Fibroblast of skin of left quadriceps (primary cell): Measurements from ENCODE around the gene MRPL53.
"Not testable (repeated sequence)": the region's sequence is repeated elsewhere in the genome, so short reads cannot be mapped to it uniquely, and the experiment has no call there.

Experiments
- DNase-seq, 2 experiments: peaks; one replicate each; pipeline ENCODE4 v3.0.0-alpha.2; 2013; ENCODE audit warnings: low read depth in 2 of 2

The MRPL53 gene

DNA sequence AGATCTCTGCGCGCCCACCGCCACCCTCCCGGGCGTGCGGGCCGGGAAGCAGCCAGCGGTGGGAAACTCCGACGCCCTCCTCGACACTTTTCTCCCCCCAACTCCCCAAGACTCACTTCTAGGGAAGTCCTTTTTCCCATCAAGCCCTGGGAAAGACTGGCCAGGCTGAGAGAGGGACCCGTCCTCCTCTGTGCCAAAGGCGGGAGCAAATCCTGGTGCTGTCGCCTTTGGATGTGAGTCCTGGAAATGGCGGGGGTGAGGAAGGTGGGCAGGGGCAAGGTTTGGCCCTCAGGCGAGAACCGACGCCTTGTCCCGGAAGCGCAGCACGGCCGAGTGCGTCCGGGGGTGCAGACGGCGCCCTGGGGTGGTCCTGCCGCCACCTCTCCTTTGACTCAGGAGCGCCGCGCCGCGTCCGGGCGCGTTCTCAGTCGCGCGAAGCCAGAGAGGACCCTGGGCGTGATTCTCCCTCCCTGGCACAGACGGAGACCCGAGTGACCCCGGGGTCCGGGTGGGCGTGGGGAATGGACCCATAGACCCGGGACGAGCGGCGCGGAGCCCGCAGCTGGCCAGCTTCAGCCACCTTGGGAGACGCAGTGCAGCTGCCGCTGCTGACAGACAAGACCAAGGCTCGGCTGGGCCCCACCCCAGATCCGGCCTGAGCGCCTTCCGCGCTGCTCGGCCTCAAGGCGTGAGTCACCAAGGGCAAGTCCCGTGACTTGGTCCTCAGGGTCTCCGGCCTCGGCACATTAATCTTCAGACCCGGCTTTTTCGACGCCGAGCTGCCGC is 30.4 kb upstream of the MRPL53 start:
- DNase-seq, result peak in 1 of 2 experiments; percentile 41

DNA sequence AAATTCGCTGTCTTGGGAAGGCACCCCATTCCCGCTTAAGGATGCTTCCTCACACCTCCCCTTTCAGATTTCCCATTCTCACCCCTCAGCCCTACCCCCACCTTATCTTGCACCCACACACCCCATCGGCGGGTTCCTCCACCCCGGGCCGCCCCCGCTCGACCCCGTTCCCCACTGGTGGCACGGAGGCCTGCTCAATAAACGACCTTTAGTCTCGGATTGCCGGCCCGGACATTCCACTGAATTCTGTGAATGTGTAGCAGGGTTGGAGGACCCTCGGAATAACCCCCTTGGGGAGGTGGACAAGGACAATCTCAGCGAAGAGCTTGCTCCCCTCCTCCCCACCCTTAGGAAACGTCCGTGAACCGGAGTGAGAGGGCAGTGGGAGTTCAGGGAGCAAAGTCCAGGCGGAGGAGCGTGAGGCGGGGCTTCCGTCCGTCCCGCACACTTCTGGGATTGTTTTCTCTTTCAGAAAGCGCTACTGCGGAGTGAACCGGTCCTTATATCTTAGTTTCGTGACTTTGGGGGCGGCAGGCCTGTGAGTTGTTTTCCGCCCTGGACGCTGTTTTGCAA is 29.8 kb upstream of the MRPL53 start:
- DNase-seq, result no peak

DNA sequence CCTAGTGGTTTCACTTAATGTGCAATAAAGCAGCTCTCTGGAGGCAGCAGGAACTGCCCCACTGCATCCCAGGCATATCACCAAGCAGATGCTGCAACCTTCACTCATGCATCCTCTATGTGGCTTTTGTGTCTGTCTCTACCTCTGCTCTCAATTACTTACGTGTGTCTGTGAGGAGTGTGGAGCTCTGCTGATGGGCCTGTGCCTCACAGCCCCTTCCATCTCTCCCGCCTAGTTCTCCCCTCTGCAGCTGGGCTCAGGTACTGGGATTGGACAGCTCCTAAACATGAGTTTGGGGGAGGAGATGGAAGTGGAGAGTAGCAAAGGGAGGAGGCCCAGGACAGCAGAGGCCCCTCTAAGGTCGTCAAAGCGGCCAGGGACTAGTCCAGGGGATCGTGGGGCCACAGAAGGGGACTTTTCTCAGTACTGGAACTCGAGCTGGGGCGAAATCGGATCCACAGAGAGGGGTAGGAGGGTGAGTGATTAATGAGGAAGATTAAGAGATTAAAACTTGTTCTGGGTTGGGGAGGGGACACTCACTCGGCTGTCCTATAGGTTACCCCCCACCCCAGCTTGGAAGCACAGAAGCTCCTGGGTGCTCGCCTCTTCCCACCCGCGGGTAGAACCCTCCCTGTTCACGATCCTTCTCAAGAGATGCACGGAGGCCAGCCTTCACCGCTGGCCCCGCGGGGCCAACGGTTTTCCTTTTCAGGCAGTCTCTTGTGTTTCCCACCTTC is 29.0 kb upstream of the MRPL53 start:
- DNase-seq, result no peak

DNA sequence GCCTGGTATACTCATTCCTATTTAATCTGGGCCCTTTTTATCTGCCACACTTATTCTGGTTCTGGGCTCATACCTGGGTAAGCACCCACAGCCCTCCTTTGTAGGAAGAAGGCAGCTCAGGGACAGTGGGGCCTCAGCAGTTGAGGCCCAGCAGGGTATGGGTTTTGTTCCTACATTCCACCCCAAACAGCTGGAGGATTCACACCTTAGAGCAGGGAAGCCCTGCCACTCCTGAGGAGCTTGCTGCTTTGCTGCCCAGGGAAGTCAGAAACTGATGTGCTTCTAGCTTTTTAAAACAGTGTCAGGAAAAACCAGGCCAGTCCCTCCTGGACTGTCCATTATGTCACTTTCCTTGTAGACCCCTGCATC is 28.1 kb upstream of the MRPL53 start:
- DNase-seq, result no peak

DNA sequence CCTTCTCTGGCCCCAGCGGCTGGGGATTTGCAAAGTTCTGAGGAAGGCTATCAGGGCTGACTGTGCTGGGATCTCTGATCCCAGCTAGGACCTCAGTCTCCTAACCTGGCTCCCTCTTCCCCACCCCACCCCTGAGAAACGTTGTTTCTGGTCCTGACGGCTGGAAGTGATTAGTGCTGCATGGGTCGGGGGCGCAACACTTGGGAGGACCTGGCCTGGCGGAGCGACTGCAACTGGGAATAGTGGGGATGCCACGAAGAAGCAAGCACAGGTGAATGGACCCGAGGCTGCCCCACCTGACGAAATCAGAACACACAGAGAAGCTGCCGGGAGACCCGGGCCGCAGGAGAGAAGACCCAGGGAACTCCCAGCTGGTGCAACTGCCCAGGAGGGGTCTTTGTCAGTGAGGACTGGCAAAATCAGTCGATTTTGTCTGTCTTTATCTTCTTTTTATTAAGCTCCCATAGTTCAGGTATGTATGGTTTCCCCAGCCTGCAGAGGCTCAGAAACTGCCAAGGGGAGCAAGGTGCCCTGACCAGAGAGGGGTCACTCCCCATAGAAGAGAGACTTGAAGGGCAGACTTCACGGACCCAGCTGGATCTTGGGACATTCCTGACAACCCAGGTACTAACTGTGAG is 27.6 kb upstream of the MRPL53 start:
- no peak for DNase-seq

DNA sequence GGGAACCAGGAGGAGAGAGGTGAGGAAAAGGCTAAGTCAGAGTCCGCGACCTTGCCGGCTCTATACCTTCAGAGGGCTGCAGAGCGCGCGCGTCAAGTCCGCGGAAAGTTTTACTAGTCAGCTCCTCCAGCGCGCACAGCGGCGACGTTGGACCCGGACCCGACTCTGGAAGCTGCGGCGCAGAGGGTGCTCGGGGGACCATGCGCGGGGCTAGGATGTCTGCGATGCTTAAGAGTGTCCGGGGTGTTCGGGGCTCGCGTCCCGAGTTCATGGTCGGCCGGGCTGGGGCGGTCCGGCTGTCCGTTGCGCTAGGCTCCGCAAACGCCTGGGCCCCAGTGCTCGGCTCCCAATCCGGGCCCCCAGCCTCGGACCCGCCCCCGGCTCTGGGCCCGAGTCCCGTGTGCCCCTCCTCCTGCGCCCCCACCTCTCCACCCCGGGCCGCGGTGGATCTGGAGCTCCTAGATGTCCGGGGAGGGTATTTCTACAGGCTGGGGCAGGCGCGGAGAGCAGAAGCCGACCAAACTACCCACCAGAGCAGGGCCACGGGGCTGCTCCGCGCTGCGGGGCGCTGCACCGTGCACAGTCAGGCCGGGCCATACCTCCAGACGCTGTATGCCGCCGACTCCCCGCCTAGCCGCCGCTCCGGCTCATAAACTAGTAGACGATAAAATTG is 26.9 kb upstream of the MRPL53 start, which contains the start of gene LBX2:
TSS of gene LBX2 (minus strand) at position 337 of the 673 bp plus-strand sequence. CDS start at position 271, 66 bp downstream.
- DNase-seq, result no peak

DNA sequence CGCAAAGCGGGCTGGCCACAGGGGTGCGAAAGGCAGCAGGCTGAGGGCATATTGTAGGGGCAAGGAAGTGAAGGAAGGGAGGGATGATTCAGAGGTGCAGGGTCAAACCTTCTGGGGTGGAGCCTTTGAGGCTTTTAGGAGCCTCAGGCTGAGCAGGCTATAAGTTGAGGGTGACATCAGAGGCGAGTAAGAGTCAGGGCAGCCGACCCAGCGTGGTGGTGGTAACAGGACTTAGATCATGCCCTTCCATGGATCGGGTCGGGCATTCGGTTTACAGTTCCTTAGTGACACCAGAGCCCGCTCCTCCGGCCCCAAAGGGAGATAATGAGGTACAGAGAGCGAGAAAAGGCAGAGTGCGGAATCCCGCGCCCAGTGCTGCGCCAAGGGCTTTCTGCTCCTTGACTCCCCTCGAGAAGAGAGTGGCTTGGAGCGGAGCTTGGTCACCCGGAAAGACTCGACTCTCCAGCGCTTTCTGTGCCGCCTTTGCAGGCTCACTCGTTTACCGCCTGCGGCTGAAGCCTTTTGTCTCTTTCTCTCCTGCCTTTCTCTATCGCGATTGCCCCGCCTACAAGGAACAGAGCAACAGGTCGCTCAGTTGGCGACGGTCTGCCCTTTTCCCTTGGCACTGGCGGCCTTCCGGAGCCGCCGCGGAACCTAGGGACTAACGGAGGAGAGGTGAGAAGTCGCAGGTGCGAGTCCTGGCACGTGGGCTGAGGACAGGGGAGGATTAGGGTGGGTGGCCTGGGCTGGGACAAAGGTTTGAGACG is 26.2 kb upstream of the MRPL53 start:
- DNase-seq, result no peak

DNA sequence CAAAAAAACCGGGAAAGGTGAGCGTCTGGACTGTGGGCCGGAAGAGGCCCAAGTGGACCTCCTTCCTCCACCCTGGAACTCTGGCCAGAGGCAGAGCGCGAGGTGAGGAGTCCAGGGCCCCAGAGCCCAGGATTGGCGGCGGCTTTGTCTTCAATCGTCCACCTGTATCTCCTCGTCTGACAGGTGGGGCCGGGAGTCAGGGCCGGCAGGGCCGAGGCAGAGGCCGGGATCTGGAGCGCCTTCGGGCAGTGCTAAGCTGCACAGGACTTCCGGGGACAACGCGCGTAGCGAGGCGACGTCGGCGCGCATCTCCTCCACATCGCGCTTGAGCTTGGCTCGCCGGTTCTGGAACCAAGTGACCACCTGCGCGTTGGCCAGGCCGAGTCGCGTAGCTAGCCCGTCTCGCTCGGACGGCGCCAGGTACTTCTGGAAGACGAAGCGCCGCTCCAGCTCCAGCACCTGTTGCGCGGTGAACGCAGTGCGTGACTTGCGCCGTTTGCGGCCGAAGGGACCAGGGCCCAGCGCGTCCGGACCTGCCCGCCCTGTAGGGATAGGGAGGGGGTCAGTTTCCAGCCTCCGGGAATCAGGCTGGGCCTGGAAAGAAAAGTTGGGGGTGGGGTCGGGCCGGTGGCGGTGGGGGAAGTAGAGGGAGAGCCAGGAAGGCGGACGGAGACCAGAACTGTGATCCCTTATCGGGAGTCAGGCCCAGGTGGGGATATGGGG is 25.5 kb upstream of the MRPL53 start:
- no peak for DNase-seq

DNA sequence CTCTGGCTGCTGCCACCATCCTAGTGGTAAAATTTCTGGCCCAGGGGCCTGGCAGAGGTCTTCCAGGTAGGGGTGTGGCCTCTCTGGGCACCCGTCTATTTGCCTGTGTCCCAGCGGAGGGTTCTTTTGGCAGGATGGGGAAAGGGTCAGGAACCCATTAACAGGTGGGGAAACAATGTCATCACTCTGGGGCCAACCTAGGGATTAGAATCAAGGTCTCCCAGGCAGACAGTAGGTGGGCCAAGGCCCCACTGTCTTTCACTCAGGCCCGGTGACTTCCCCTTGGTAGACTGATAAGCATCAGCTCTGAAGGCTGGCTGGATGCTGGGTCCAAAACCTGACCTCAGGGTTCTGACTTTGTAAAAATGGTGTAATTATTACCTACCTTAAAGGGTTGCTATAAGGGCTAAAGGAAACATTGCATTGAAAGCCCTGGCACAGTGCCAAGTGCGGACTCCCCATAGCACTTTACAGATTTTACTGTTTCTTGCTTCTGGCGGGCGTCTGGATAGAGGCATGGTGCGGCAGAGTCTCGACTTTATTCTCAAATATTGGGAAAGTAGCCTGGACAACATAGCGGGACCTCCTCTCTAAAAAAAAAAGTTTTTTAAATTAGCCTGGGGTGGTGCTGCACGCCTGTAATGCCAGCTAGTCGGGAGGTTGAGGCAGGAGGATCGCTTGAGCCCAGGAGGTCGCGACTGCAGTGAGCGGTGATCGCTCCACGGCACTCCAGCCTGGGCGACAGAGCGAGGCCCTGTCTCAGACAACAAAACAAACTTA is 24.7 kb upstream of the MRPL53 start:
- DNase-seq, result no peak

DNA sequence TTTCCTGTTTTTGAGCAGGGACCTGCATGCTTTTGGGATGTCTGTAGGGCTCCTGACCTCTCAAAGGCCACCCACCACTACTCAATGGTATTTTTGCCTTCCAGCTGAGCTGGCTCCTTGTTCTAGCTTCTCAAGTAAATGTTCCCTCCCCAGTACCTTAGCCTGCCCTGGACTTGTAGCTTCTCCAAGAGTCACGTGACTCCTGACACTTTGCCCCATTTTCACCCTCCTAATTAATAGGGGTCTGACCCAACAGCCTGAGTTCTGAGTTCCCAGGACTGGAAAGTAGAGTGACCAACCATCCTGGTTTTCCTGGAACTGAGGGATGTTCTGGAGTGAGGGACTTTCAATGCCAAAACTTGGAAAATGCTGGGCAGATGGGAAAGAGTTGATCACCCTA is 23.0 kb upstream of the MRPL53 start:
- no peak for DNase-seq

DNA sequence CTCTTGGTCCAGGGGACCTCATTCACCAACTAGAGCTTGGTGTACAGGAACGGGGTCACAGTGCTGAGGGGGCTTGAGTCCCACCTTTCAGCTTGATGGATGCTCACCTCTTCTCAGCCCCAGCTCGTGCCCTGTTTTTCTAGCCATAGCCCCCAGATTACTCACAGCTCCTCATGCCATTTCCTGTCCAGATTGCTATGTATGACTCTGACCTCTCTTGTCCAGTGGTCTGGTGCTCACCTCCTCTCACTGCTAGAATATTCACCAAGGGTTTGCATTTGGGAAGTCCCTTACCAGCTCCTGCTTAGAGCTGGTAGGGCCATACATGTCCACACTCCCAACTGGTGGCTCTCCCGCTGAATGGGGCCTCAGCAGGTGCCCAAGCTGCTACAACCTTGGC is 21.1 kb upstream of the MRPL53 start:
- DNase-seq, result no peak

DNA sequence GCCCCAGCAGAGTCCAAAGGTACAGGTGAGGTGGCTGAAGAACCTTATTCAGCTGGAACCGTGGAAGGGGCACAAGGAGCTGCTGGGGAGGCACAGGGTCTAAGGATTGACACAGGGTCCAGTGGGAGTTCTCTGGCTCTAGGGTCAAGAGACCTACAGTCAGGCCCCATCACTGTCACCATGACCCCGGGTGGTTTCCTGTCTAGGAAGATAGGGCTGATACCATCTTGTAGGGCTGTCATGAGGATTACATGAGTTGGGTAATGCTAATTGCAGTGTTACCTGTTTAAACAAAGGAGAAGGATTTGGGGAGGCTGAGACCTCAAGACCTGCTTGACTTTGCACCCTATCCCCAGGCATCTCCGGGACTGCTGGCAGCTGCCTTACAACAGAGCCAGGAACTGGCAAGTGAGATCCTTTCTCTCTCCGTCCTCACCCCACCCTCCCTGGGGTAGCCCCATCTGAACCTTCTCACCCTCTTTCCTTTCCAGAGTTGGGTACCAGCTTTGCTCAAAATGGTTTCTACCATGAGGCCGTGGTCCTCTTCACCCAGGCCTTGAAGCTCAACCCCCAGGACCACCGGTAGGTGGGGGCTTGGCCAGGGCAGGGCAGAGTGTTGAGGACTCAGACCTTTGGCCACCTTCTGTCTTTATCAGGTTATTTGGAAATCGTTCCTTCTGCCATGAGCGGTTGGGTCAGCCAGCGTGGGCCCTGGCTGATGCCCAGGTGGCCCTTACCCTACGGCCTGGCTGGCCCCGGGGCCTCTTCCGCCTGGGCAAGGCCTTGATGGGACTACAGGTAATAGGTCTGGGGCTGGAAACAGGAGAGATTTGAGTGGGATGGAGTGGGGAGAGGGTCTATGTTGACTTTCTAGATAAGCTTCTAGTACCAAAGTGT is 19.4 kb upstream of the MRPL53 start:
- no peak for DNase-seq

DNA sequence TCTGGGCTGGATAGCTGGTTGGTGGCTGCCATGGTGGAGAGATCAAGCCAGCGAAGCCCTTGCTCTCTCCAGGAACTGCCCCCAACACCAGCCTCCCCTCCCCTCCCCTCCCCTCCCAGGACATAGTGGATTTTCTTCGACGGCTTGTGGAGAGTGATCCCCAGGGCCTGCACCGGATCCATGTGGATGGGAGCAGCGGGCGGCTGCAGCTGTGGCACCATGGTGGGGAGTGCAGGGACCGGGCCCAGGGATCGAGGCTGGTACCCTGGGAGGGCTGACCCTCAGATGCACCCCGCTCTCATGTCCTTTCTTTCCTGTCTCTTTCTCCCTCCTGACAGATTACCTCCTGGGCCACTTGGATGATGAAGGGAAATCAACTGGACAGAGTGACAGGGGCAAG is 17.4 kb upstream of the MRPL53 start:
- DNase-seq, result no peak

DNA sequence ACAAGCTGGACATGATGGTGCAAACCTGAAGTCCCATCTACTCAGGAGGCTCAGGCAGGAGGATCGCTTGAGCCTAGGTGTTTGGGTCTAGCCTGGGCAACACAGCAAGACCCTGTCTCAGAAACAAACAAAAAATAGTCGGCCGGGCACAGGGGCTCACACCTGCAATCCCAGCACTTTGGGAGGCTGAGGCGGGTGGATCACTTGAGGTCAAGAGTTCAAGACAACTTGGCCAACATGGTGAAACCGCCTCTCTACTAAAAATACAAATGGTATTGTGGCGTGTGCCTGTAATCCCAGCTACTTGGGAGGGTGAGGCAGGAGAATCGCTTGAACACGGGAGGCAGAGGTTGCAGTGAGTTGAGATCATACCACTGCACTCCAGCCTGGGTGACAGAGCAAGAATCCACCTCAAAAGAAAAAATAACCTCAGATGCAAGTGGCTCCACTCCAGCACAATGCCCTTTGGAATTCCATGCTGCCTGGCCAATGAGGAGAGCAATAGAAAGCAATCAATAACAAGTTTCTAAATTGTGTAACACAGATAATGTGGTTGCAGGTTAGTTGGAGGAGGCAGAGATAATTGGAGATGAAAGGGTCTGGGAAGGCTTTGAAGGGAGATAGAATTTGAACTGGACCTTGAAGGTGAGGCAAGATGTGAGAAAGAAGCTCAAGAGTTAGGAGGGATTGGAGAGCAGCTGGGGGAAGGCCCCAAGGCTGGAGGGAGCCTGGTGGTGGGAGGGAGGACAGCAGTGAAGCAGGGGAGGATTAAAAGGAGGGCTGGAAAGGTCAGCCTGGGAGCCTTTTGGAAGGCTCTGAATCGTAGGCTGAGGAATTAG is 16.4 kb upstream of the MRPL53 start:
- DNase-seq, result no peak

DNA sequence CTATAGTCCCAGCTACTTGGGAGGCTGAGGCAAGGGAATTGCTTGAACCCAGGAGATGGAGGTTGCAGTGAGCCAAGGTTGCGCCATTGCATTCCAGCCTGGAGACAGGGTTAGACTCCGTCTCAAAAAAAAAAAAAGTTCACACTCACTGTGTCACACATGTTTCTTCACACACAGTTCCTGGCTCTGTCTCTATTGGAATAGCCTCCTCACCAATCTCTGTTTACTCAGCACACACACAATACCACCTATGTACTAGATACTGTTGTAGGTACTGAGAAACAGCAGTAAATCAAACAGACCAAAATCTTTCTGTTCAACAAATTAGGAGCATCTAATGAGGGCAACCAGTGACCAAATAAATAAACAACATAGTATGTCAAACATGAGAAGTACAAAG is 13.7 kb upstream of the MRPL53 start:
- no peak for DNase-seq

DNA sequence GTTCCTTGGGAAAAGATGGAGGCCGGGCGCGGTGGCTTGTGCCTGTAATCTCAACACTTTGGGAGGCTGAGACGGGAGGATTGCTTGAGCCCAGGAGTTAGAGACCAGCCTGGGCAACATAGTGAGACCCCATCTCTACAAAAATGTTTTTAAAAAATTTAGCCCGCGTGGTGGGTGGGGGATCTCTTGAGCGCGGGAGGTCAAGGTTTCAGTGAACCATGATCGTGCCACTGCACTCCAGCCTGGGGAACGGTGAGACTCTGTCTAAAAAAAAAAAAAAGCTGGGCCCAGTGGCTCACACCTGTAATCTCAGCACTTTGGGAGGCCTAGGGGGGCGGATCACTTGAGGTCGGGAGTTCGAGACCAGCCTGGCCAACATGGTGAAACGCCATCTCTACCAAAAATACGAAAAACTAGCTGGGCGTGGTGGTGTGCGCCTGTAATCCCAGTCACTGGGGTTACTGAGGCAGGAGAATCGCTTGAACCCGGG is 11.2 kb upstream of the MRPL53 start:
- not testable (repeated sequence) for DNase-seq
